Peyer's patch (tissue), 4 donors: ENCODE results near the gene IL9.

Source experiments
- CTCF ChIP-seq, 6 experiments: fragments of 450-650 bp in 4 of 6; fragments of 200-600 bp in 2 of 6; sonication (generic) in 1 of 6; IDR thresholded peaks; one replicate each; pipeline ENCODE4 v1.5.1; 2017 to 2019; ENCODE audit warnings: antibody characterized with exemption in 6 of 6, mild to moderate bottlenecking in 3 of 6, moderate library complexity in 1 of 6
- POLR2A ChIP-seq, 2 donors: fragments of 450-650 bp; IDR thresholded peaks; one replicate each; pipeline ENCODE4 v1.5.1; 2017; ENCODE audit warnings: antibody characterized with exemption in 2 of 2, mild to moderate bottlenecking in 2 of 2, moderate library complexity in 2 of 2

- TF ChIP-seq CTCF (IDR thresholded peaks at IDR 0.05) (no peak), POLR2A (IDR thresholded peaks at IDR 0.05) (no peak)
These were observed 3.0 kb upstream of the IL9 start for GRCh38 chr5:135898651-135899050.
